ENCODE data around the gene ZNF213.

ZNF213 gene

DNA sequence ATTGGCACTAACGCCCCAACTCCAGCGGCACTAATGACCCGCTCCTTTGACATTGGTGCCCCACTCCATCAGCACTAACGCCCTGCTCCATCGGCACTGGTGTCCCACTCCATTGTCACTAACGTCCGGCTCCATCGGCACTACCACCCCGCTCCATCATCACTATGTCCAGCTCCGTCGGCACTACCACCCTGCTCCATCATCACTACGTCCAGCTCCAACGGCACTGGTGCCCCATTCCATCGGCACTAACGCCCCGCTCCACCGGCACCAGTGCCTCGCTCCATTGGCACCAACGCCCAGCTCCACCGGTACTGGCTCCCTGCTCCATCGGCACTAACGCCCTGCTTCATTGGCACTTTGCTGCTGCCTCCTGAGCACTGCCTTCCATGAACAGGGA is 7.5 kb downstream of the ZNF213 start:
- Histone ChIP-seq H3K4me3 (ENCODE audit: insufficient read length, low read depth) (no peak overlapping the region), H3K27me3 (ENCODE audit: insufficient read depth, insufficient read length) (peaks cover 4% of the 10 kb centered on the region), H3K9me3 (ENCODE audit: insufficient read depth, low read length) (no peaks in the 10 kb centered on the region), H3K4me1 (ENCODE audit: insufficient read depth, insufficient read length) (peaks cover 31% of the 10 kb centered on the region), H3K36me3 (ENCODE audit: insufficient read depth, insufficient read length, low read length) (peaks cover 51% of the 10 kb centered on the region), H3K9ac (ENCODE audit: insufficient read length, low read depth) (no peak overlapping the region)
- no peak for DNase-seq (ENCODE audit: low read depth, low spot score)
- no peak for TF ChIP-seq YY1 (IDR thresholded peaks at IDR 0.05; ENCODE audit: insufficient read depth, insufficient read length)
- TF ChIP-seq ZNF274 (IDR thresholded peaks at IDR 0.05; ENCODE audit: low read depth, low read length) = no peak
- TF ChIP-seq SUZ12 (IDR thresholded peaks at IDR 0.05; ENCODE audit: extremely low read depth, insufficient read depth, insufficient read length) = no peak

DNA sequence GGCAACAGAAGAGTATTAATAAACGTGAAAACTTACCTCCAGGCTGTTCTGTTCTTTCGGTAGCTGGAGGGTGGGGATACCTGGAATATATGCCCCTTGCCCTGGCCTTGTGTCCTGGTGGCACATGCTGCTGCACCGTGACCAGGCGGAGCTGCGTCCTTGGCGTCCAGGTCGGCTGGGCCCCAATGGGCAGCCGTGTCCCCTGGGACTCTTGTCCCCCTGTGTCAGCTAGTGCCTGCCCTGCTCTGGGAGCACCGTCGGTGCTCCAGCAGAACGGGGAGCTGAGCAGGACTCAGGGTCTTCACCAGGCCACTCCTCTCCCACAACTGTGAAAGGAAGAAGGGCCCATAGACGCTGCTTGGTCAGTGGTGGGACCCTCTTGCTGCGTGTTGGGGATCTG is 7.9 kb downstream of the ZNF213 start:
- peaks cover 8% of the 10 kb centered on the region for H3K27me3 ChIP-seq (ENCODE audit: insufficient read depth, insufficient read length)
- H3K4me3 ChIP-seq (ENCODE audit: insufficient read length, low read depth) = no peak overlapping the region
- no peak overlapping the region for H3K9ac ChIP-seq (ENCODE audit: insufficient read length, low read depth)
- peaks cover 28% of the 10 kb centered on the region for H3K4me1 ChIP-seq (ENCODE audit: insufficient read depth, insufficient read length)
- peaks cover 46% of the 10 kb centered on the region for H3K36me3 ChIP-seq (ENCODE audit: insufficient read depth, insufficient read length, low read length)
- no peaks in the 10 kb centered on the region for H3K9me3 ChIP-seq (ENCODE audit: insufficient read depth, low read length)
- no peak for TF ChIP-seq YY1 (IDR thresholded peaks at IDR 0.05; ENCODE audit: insufficient read depth, insufficient read length)
- no peak for TF ChIP-seq ZNF274 (IDR thresholded peaks at IDR 0.05; ENCODE audit: low read depth, low read length)
- no peak for DNase-seq (ENCODE audit: low read depth, low spot score)

DNA sequence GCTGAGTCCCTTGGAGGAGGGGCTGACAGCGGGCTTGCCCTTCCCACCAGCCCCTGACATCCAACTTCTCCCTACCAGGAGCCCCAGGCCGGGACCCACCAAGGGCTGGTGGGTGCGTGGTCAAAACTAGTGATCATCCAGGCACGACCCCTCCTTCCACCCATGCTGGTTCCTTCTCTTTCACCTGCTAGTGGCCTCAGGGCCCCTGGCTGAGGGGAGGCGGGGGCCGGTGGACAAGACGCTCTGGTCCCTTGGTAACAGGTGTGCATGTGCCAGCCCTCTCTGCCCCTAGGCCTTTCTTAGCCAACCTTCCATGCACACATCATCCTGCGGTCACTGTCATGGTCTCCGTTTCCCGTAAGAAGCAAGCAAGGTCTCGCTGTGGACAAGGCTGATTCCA is 8.4 kb downstream of the ZNF213 start:
- TF ChIP-seq YY1 (IDR thresholded peaks at IDR 0.05; ENCODE audit: insufficient read depth, insufficient read length) = no peak
- TF ChIP-seq SUZ12 (IDR thresholded peaks at IDR 0.05; ENCODE audit: extremely low read depth, insufficient read depth, insufficient read length) = no peak
- TF ChIP-seq ZNF274 (IDR thresholded peaks at IDR 0.05; ENCODE audit: low read depth, low read length) = no peak
- Histone ChIP-seq H3K36me3 (ENCODE audit: insufficient read depth, insufficient read length, low read length) (peaks cover 43% of the 10 kb centered on the region), H3K27me3 (ENCODE audit: insufficient read depth, insufficient read length) (peaks cover 12% of the 10 kb centered on the region), H3K4me1 (ENCODE audit: insufficient read depth, insufficient read length) (peaks cover 26% of the 10 kb centered on the region), H3K9ac (ENCODE audit: insufficient read length, low read depth) (no peak overlapping the region), H3K4me3 (ENCODE audit: insufficient read length, low read depth) (no peak overlapping the region), H3K9me3 (ENCODE audit: insufficient read depth, low read length) (no peaks in the 10 kb centered on the region)
- no peak for DNase-seq (ENCODE audit: low read depth, low spot score)

DNA sequence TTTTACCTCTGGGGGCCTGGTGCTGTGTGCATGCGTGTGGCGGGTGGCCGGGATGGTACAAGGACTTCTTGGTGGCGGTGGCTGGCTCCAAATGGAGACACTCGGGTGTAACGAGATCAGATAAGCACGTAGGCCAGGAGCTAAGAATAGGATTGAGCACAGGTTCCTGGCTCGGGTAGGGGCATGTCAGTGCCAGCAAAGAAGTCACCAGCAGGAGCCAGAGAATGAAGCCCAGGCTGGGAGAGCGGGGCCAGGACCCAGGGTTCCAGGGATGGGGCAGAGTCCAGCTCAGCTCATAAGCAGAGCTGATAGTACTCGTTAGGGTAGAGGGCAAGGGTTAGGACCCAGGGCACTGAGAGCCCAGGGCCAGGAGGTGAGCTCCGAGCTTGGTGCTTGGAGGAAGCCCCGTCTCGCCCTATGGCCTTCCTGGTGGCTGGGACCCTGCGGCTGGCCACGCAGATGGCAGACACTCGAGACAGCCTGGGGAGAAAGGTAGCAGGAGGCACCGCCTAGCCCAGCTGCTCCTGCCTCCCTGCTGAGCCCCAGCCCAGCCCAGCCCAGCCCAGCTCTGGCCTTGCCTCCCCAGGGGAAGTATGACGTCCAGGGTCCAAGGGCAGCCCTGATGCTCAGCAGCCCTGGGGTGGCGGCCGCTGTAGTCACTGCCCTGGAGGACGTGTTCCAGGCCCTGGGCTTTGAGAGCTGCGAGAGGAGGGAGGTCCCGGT is 8.9 kb downstream of the ZNF213 start:
- Histone ChIP-seq H3K9ac (ENCODE audit: insufficient read length, low read depth) (no peak overlapping the region), H3K36me3 (ENCODE audit: insufficient read depth, insufficient read length, low read length) (peaks cover 37% of the 10 kb centered on the region), H3K4me1 (ENCODE audit: insufficient read depth, insufficient read length) (peaks cover 22% of the 10 kb centered on the region), H3K4me3 (ENCODE audit: insufficient read length, low read depth) (no peak overlapping the region), H3K9me3 (ENCODE audit: insufficient read depth, low read length) (no peaks in the 10 kb centered on the region), H3K27me3 (ENCODE audit: insufficient read depth, insufficient read length) (peaks cover 18% of the 10 kb centered on the region)
- DNase-seq (ENCODE audit: low read depth, low spot score) = no peak
- TF ChIP-seq ZNF274 (IDR thresholded peaks at IDR 0.05; ENCODE audit: low read depth, low read length) = no peak
- TF ChIP-seq SUZ12 (IDR thresholded peaks at IDR 0.05; ENCODE audit: extremely low read depth, insufficient read depth, insufficient read length) = no peak
- no peak for TF ChIP-seq YY1 (IDR thresholded peaks at IDR 0.05; ENCODE audit: insufficient read depth, insufficient read length)

DNA sequence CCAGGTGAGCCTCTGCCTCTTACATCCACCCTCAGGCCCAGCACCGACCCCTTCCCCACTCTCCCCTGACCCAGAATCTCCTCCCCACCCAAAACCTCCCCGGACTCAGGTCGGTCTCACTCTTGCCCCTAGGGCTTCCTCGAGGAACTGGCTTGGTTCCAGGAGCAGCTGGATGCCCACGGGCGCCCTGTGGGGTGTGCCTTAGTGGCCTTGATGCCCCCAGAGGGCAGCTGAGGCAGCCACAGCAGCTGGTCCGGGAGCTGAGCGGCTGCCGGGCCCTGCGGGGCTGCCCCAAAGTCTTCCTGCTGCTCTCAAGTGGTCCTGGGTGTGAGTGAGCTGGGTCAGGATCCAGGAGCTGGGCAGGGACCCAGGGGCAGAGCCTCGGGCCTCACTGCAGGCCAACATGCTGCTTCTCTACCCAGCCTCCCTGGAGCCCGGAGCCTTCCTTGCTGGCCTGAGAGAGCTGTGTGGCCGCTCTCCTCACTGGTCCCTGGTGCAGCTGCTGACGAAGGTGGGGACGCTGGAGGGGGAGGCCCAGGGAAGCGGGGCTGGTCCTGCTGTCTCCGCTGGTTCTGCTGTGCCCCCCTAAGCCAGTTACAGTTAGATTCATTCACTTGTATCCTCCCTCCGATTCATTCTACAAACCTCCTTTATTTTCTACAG is 9.6 kb downstream of the ZNF213 start:
- Histone ChIP-seq H3K4me3 (ENCODE audit: insufficient read length, low read depth) (no peak overlapping the region), H3K9ac (ENCODE audit: insufficient read length, low read depth) (peak overlapping the region; percentile 42)
- no peak for TF ChIP-seq SUZ12 (IDR thresholded peaks at IDR 0.05; ENCODE audit: extremely low read depth, insufficient read depth, insufficient read length)
- TF ChIP-seq ZNF274 (IDR thresholded peaks at IDR 0.05; ENCODE audit: low read depth, low read length) = no peak

DNA sequence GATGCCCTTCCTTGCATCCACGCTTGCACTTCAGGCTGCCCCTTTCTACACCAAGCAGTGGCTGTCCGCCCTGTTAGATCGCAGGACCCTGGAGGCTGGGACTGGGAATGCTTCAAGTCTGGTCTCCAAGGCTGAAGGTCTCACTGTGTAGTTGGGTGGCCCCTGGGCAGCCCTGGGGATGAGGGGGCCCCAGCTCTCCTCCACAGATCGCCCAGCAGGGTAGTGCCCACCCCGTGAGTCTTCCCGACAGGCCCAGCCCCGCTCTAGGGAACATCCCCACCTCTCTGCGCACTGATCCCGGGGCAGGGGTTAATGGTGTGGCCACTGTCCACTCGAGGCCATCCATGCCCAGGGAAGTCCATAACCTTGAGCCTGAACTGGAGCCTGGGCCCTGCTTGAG is 10.3 kb downstream of the ZNF213 start:
- Histone ChIP-seq H3K27me3 (ENCODE audit: insufficient read depth, insufficient read length) (peaks cover 24% of the 10 kb centered on the region), H3K4me1 (ENCODE audit: insufficient read depth, insufficient read length) (peaks cover 30% of the 10 kb centered on the region), H3K36me3 (ENCODE audit: insufficient read depth, insufficient read length, low read length) (peaks cover 29% of the 10 kb centered on the region), H3K9ac (ENCODE audit: insufficient read length, low read depth) (peak overlapping the region; percentile 29), H3K4me3 (ENCODE audit: insufficient read length, low read depth) (no peak overlapping the region), H3K9me3 (ENCODE audit: insufficient read depth, low read length) (no peaks in the 10 kb centered on the region)
- TF ChIP-seq SUZ12 (IDR thresholded peaks at IDR 0.05; ENCODE audit: extremely low read depth, insufficient read depth, insufficient read length) (no peak), ZNF274 (IDR thresholded peaks at IDR 0.05; ENCODE audit: low read depth, low read length) (no peak), YY1 (IDR thresholded peaks at IDR 0.05; ENCODE audit: insufficient read depth, insufficient read length) (no peak)
- no peak for DNase-seq (ENCODE audit: low read depth, low spot score)

More for the DNA sequence above, 9.6 kb downstream of the ZNF213 start:
- Histone ChIP-seq H3K4me1 (ENCODE audit: insufficient read depth, insufficient read length) (peaks cover 27% of the 10 kb centered on the region), H3K36me3 (ENCODE audit: insufficient read depth, insufficient read length, low read length) (peaks cover 31% of the 10 kb centered on the region), H3K9me3 (ENCODE audit: insufficient read depth, low read length) (no peaks in the 10 kb centered on the region), H3K27me3 (ENCODE audit: insufficient read depth, insufficient read length) (peaks cover 24% of the 10 kb centered on the region)
- DNase-seq (ENCODE audit: low read depth, low spot score) = no peak

DNA sequence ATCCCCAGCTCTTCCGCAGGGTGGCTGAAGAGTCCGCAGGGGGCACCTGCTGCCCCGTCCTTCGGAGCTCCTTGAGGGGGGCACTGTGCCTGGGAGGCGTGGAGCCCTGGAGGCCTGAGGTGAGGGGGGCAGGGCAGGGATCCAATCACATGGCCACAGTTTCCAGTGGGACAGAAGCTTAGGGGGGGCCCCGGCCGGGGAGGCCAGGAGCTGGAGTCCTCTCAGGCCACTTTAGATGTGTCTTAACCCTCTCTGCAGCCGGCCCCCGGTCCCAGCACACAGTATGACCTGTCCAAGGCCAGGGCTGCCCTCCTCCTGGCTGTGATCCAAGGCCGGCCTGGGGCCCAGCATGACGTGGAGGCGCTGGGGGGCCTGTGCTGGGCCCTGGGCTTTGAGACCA is 10.8 kb downstream of the ZNF213 start:
- Histone ChIP-seq H3K36me3 (ENCODE audit: insufficient read depth, insufficient read length, low read length) (peaks cover 24% of the 10 kb centered on the region), H3K27me3 (ENCODE audit: insufficient read depth, insufficient read length) (peaks cover 24% of the 10 kb centered on the region), H3K4me3 (ENCODE audit: insufficient read length, low read depth) (no peak overlapping the region), H3K9ac (ENCODE audit: insufficient read length, low read depth) (no peak overlapping the region), H3K4me1 (ENCODE audit: insufficient read depth, insufficient read length) (peaks cover 30% of the 10 kb centered on the region), H3K9me3 (ENCODE audit: insufficient read depth, low read length) (no peaks in the 10 kb centered on the region)
- no peak for TF ChIP-seq SUZ12 (IDR thresholded peaks at IDR 0.05; ENCODE audit: extremely low read depth, insufficient read depth, insufficient read length)
- no peak for TF ChIP-seq ZNF274 (IDR thresholded peaks at IDR 0.05; ENCODE audit: low read depth, low read length)
- TF ChIP-seq YY1 (IDR thresholded peaks at IDR 0.05; ENCODE audit: insufficient read depth, insufficient read length) = no peak
- DNase-seq (ENCODE audit: low read depth, low spot score) = no peak

Data from NT2/D1 (cell line).